BJ (cell line): Measurements from ENCODE around the gene NFE2L2. TPM values are rescaled to one million over a fixed set of nuclear protein-coding genes. Genes with fewer than 3 reads are reported as not detected.
"Not testable (repeated sequence)": the region's sequence is repeated elsewhere in the genome, so short reads cannot be mapped to it uniquely, and the experiment has no call there.

ENCODE experiments used
- CTCF ChIA-PET: fragments of 350-600 bp; formaldehyde crosslinking; extraction: SDS; loops from one replicate; lab custom pipeline; 2021; ENCODE audit warnings: antibody characterized with exemption, inconsistent platforms; lab: Yijun Ruan, JAX
- POLR2A ChIA-PET: fragments of 300-600 bp; sonication (Branson Sonifier 250); formaldehyde crosslinking; extraction: SDS; loops from one replicate; lab custom pipeline; 2021; ENCODE audit warnings: antibody characterized with exemption; lab: Charles Lee
- DNase-seq: peaks from one replicate; pipeline ENCODE4 v3.0.0-alpha.2; 2011; ENCODE audit warnings: low read depth
- H3K27me3 ChIP-seq: 2 replicates; pipeline ENCODE4 v1.6.0; 2011; ENCODE audit warnings: low read length; ENCODE audit not compliant: control insufficient read depth, insufficient read depth
- H3K36me3 ChIP-seq: 2 replicates; pipeline ENCODE4 v1.5.1; 2011; ENCODE audit warnings: low read length; ENCODE audit not compliant: control insufficient read depth, insufficient read depth
- H3K4me3 ChIP-seq: 2 replicates; pipeline ENCODE4 v1.5.1; 2011; ENCODE audit warnings: low read depth, mild to moderate bottlenecking, control low read depth, low read length
- polyA plus RNA-seq: library from polyadenylated mRNA; depleted of rRNA; stranded (reverse); fragments of >200 nt; gene quantifications from 2 replicates; pipeline ENCODE4 v1.2.3, GENCODE V29; 2011
- TF ChIP-seq, protein P1 (sequence below): IDR thresholded peaks from 2 replicates; pipeline ENCODE4 v1.5.1; 2011; ENCODE audit warnings: low read depth, mild to moderate bottlenecking, control low read depth, inconsistent platforms, low read length, moderate library complexity; ENCODE audit not compliant: insufficient read depth

The NFE2L2 gene
- polyA plus RNA-seq, 1 experiment = 109 TPM

DNA sequence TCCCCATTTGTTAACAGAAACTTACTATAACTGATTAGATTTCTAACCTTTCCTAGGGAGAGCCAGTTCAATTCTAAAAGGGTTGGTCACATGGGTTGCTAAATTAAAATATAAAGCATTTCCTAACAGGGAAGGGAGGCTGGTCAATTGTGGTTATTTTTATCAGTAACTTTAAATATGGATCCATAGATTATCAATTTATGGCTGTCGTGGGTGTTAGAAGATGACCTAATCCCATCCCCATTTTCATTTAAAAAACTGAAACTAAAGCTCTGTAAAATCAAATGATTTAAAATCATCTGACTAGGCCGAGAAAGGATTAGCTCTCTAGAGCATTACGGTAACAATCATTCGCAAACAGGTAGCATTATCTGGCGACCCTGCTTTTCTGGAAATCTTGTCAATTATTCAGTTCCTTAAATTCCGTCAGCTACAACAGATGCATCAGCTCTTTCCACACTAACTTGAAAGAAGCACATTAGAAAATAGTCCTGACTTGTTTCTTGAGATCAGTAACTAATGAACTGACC, 52.9 kb downstream of the NFE2L2 start:
- peak overlapping the region; percentile 43 for H3K4me3 ChIP-seq
- no peaks in the 10 kb centered on the region for H3K36me3 ChIP-seq
- TF ChIP-seq, protein P1, sequence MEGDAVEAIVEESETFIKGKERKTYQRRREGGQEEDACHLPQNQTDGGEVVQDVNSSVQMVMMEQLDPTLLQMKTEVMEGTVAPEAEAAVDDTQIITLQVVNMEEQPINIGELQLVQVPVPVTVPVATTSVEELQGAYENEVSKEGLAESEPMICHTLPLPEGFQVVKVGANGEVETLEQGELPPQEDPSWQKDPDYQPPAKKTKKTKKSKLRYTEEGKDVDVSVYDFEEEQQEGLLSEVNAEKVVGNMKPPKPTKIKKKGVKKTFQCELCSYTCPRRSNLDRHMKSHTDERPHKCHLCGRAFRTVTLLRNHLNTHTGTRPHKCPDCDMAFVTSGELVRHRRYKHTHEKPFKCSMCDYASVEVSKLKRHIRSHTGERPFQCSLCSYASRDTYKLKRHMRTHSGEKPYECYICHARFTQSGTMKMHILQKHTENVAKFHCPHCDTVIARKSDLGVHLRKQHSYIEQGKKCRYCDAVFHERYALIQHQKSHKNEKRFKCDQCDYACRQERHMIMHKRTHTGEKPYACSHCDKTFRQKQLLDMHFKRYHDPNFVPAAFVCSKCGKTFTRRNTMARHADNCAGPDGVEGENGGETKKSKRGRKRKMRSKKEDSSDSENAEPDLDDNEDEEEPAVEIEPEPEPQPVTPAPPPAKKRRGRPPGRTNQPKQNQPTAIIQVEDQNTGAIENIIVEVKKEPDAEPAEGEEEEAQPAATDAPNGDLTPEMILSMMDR = no peak
- H3K27me3 ChIP-seq = no peaks in the 10 kb centered on the region
- no peak for DNase-seq
- POLR2A ChIA-PET = interaction anchor here (1.0 to 1.2 kb wide), 2 partner anchors 46 to 53 kb away, joined by 3 to 4 read pairs; no protein-coding TSS in a partner anchor
- CTCF ChIA-PET = interaction anchor here (1.2 to 1.6 kb wide), 2 partner anchors 18 to 47 kb away, joined by 3 to 10 read pairs; no protein-coding TSS in a partner anchor

DNA sequence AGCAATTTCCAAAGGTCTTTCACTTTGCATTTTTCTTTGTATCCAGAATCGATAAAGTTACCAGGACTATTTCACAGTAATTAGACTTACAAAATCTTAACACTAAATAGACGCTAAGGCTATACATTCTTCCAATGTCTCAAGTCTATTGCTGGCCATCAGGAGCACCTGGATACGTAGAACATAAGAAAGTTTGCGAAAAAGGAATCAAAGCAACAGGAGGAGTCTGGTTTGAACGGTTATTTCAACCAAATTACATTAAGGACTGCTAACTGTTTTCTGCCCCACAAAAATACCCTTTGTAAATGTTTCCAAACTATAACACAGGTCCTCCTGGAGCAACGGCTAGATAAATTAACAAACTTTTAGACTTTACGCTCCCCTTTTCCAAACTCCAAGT, 53.4 kb downstream of the NFE2L2 start:
- Histone ChIP-seq H3K36me3 (no peaks in the 10 kb centered on the region), H3K27me3 (no peaks in the 10 kb centered on the region), H3K4me3 (peak overlapping the region; percentile 43; the same call in 1 of the 2 replicates)
- ChIA-PET POLR2A (no interaction called here), CTCF (interaction anchor here (1.2 to 1.6 kb wide), 2 partner anchors 17 to 47 kb away, joined by 3 to 10 read pairs; no protein-coding TSS in a partner anchor)
- no peak for DNase-seq
- TF ChIP-seq, protein P1 = no peak

DNA sequence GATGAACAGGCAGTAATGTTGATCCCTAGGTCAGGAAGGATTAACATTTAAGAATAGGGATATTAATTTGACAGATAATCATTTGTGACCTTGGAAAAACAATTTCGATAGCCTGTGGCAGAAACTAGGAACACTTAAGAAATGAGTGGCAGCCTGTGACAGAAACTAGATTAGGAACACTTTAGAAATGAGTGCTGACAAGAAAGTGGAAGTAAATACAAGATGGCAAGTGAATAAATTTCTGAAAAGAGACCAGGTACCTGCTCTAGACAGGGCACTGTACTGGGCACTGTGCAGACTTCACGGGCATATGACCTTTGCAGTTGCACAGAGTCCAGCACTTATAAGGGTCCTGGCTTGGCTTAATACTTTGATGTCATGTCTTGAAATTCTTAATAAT, 57.4 kb downstream of the NFE2L2 start:
- TF ChIP-seq, protein P1 = no peak
- CTCF ChIA-PET = no interaction called here
- no peak overlapping the region for H3K4me3 ChIP-seq
- POLR2A ChIA-PET = no interaction called here
- H3K36me3 ChIP-seq = no peaks in the 10 kb centered on the region
- DNase-seq = no peak
- H3K27me3 ChIP-seq = no peaks in the 10 kb centered on the region

DNA sequence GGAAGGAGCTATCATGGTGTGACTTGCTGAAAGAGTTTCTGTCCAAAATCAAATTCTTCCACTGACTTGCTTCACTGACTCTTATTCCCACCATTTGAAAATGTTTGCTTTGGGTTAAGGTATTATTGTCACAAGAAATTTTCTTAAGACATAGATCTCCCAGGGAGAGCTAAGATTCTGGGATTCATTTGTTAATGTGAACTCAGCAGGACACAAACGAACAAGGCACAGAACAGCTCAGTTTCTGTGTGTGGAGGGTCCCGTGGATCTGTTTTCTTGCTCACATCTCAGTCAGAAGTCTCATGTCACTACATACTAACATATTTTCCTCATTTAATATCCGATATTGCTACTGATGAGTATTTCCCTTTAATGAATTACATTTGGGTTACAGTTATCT, 60.1 kb downstream of the NFE2L2 start:
- TF ChIP-seq, protein P1 = no peak
- CTCF ChIA-PET = interaction anchor here (1.0 to 1.1 kb wide), 2 partner anchors 9 to 39 kb away, joined by 3 read pairs; no protein-coding TSS in a partner anchor
- H3K27me3 ChIP-seq = no peaks in the 10 kb centered on the region

DNA sequence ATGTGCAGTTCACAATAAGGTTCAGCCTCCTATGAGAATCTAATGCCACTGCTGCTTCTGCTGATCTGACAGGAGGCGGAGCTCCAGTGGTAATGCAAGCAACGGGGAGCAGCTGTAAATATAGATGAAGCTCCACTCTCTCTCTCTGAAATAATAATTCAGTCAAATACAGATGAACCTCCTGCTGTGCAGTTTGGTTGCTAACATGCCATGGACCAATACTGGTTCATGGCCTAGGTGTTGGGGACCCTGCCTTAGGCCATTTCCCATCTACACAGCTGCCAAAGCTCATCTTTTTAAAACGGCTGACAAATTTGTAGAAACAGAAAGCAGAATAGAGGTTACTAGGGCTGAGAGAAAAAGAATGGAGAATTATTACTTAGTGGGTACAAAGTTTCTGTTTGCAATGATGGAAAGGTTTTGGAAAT, 62.6 kb downstream of the NFE2L2 start:
- CTCF ChIA-PET = interaction anchor here (0.8 to 1.2 kb wide), 2 partner anchors 37 to 353 kb away, joined by 3 to 5 read pairs; no protein-coding TSS in a partner anchor
- no peak for DNase-seq
- TF ChIP-seq, protein P1 = no peak

More for the DNA sequence above, 60.1 kb downstream of the NFE2L2 start:
- H3K4me3 ChIP-seq = no peak overlapping the region
- H3K36me3 ChIP-seq = no peaks in the 10 kb centered on the region
- DNase-seq = no peak
- POLR2A ChIA-PET = no interaction called here

DNA sequence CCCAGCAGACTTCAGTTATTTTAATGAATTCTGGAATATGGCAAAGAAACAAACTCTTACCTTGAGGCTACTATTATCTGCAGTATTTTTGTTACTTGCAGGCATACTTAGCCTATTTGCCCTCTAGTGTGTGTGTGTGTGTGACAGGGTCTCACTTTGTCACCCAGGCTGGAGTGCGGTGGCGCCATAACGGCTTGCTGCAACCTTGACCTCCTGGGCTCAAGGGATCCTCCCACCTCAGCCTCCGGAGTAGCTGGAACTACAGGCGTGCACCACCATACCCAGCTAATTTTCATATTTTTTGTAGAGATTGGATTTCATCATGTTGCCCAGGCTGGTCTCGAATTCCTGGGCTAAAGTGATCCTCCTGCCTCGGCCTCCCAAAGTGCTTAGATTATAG, 64.1 kb downstream of the NFE2L2 start:
- H3K4me3 ChIP-seq, DNase-seq, H3K36me3 ChIP-seq, H3K27me3 ChIP-seq, POLR2A ChIA-PET: not testable (repeated sequence)
- CTCF ChIA-PET = interaction anchor here (0.6 to 1.0 kb wide), 3 partner anchors 64 to 527 kb away, joined by 4 read pairs; partner anchors contain the start of gene NFE2L2

More for the DNA sequence above, 62.6 kb downstream of the NFE2L2 start:
- Histone ChIP-seq H3K27me3 (no peaks in the 10 kb centered on the region), H3K4me3 (no peak overlapping the region), H3K36me3 (no peaks in the 10 kb centered on the region)
- POLR2A ChIA-PET = no interaction called here
